ENCODE measurements around the gene A2M.

DNA sequence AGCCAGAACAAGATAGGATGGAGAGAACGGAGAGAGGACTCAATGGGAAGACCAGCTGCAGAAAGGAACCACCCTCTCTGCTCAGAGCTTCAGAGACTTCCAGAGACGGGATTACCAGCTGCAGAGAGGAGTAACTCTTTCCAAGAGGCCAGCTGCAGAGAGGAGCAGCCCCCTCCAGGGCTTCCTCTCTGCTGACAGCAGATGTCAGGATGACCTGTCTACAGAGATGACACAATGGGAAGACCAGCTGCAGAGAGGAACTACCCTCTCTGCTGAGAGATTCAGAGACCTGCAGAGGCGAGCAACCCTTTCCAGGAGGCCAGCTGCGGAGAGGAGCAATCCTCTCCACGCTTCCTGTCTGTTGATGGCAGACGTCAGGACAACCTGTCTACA lies 64.6 kb downstream of the A2M start:
- TF ChIP-seq, protein P1, sequence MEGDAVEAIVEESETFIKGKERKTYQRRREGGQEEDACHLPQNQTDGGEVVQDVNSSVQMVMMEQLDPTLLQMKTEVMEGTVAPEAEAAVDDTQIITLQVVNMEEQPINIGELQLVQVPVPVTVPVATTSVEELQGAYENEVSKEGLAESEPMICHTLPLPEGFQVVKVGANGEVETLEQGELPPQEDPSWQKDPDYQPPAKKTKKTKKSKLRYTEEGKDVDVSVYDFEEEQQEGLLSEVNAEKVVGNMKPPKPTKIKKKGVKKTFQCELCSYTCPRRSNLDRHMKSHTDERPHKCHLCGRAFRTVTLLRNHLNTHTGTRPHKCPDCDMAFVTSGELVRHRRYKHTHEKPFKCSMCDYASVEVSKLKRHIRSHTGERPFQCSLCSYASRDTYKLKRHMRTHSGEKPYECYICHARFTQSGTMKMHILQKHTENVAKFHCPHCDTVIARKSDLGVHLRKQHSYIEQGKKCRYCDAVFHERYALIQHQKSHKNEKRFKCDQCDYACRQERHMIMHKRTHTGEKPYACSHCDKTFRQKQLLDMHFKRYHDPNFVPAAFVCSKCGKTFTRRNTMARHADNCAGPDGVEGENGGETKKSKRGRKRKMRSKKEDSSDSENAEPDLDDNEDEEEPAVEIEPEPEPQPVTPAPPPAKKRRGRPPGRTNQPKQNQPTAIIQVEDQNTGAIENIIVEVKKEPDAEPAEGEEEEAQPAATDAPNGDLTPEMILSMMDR (IDR thresholded peaks at IDR 0.05 in 2 of 3, conservative IDR thresholded peaks at IDR 0.05 in 1 of 3; ENCODE audit: control insufficient read depth in 2 of 3, extremely low read depth in 1 of 3, insufficient read depth in 1 of 3, low read depth in 3 of 3, low read length in 3 of 3), result no peak
- TF ChIP-seq, protein P2, sequence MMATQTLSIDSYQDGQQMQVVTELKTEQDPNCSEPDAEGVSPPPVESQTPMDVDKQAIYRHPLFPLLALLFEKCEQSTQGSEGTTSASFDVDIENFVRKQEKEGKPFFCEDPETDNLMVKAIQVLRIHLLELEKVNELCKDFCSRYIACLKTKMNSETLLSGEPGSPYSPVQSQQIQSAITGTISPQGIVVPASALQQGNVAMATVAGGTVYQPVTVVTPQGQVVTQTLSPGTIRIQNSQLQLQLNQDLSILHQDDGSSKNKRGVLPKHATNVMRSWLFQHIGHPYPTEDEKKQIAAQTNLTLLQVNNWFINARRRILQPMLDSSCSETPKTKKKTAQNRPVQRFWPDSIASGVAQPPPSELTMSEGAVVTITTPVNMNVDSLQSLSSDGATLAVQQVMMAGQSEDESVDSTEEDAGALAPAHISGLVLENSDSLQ (IDR thresholded peaks at IDR 0.05), result no peak
- TF ChIP-seq, protein P3, sequence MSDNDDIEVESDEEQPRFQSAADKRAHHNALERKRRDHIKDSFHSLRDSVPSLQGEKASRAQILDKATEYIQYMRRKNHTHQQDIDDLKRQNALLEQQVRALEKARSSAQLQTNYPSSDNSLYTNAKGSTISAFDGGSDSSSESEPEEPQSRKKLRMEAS (IDR thresholded peaks at IDR 0.05; ENCODE audit: low read depth, low read length), result no peak
- TF ChIP-seq NFIC (IDR thresholded peaks at IDR 0.05; ENCODE audit: low read depth, low read length) (no peak), POLR2A (IDR thresholded peaks at IDR 0.05; ENCODE audit: low read depth, low read length) (no peak), GABPA (IDR thresholded peaks at IDR 0.05; ENCODE audit: low read depth) (no peak), ESRRA (IDR thresholded peaks at IDR 0.05; ENCODE audit: low read length) (no peak), ZNF274 (IDR thresholded peaks at IDR 0.05; ENCODE audit: insufficient read depth, insufficient read length) (no peak), NR2C2 (IDR thresholded peaks at IDR 0.05; ENCODE audit: borderline replicate concordance, control insufficient read depth, insufficient read length, low read depth) (no peak)
- TF ChIP-seq, protein P4, sequence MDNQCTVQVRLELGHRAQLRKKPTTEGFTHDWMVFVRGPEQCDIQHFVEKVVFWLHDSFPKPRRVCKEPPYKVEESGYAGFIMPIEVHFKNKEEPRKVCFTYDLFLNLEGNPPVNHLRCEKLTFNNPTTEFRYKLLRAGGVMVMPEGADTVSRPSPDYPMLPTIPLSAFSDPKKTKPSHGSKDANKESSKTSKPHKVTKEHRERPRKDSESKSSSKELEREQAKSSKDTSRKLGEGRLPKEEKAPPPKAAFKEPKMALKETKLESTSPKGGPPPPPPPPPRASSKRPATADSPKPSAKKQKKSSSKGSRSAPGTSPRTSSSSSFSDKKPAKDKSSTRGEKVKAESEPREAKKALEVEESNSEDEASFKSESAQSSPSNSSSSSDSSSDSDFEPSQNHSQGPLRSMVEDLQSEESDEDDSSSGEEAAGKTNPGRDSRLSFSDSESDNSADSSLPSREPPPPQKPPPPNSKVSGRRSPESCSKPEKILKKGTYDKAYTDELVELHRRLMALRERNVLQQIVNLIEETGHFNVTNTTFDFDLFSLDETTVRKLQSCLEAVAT (IDR thresholded peaks at IDR 0.05), result no peak
- TF ChIP-seq, protein P5, sequence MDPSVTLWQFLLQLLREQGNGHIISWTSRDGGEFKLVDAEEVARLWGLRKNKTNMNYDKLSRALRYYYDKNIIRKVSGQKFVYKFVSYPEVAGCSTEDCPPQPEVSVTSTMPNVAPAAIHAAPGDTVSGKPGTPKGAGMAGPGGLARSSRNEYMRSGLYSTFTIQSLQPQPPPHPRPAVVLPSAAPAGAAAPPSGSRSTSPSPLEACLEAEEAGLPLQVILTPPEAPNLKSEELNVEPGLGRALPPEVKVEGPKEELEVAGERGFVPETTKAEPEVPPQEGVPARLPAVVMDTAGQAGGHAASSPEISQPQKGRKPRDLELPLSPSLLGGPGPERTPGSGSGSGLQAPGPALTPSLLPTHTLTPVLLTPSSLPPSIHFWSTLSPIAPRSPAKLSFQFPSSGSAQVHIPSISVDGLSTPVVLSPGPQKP (IDR thresholded peaks at IDR 0.05; ENCODE audit: low read depth, low read length), result no peak
